Panc1 (cell line): ENCODE results near the gene ZBTB12. TPM values are rescaled to one million over a fixed set of nuclear protein-coding genes. Genes with fewer than 3 reads are reported as not detected.

Experiments
- ATAC-seq: fragments of 200-7000 bp; cut with Tn5 transposase; 2 replicates; pipeline ENCODE4 v1.9.1; 2020; ENCODE audit warnings: mild to moderate bottlenecking, moderate library complexity
- BruUV-seq: library from RNA; stranded (reverse); fragments of 400-500 nt; replicated peaks from 2 replicates; lab custom pipeline; 2021; lab: Mats Ljungman, UMichigan
- CTCF ChIA-PET: fragments of 300-600 bp; sonication (Branson Sonifier 250); formaldehyde crosslinking; loops from one replicate; lab custom pipeline; 2022; ENCODE audit warnings: antibody characterized with exemption; lab: Charles Lee
- POLR2A ChIA-PET: fragments of 300-600 bp; sonication (Branson Sonifier 250); formaldehyde crosslinking; loops from one replicate; lab custom pipeline; 2022; ENCODE audit warnings: antibody characterized with exemption; lab: Charles Lee
- DNase-seq: peaks from one replicate; pipeline ENCODE4 v3.0.0-alpha.2; 2010; ENCODE audit warnings: low read depth, low spot score
- H3K27ac ChIP-seq: 2 replicates; pipeline ENCODE4 v1.5.1; 2011; ENCODE audit warnings: mild to moderate bottlenecking, low read length, inconsistent platforms
- H3K27me3 ChIP-seq: fragments of 200-500 bp; sonication (Bioruptor generic); 2 replicates; pipeline ENCODE4 v1.6.0; 2014; ENCODE audit warnings: low read length, inconsistent platforms; ENCODE audit not compliant: control insufficient read depth, insufficient read depth
- H3K36me3 ChIP-seq: fragments of 200-500 bp; sonication (Bioruptor generic); 2 replicates; pipeline ENCODE4 v1.5.1; 2014; ENCODE audit warnings: inconsistent platforms, mild to moderate bottlenecking, low read length, moderate library complexity; ENCODE audit not compliant: control insufficient read depth, insufficient read depth
- H3K4me1 ChIP-seq: 2 replicates; pipeline ENCODE4 v1.5.1; 2011; ENCODE audit warnings: inconsistent platforms, mild to moderate bottlenecking, low read length, moderate library complexity; ENCODE audit not compliant: control insufficient read depth, insufficient read depth
- H3K4me3 ChIP-seq, 2 experiments: 2 replicates each; pipeline ENCODE4 v1.5.1; 2011 to 2012; ENCODE audit warnings: low read depth in 2 of 2, low read length in 2 of 2, mild to moderate bottlenecking in 2 of 2, inconsistent platforms in 1 of 2, moderate library complexity in 1 of 2
- H3K9me3 ChIP-seq: fragments of 200-500 bp; sonication (Bioruptor generic); 2 replicates; pipeline ENCODE4 v1.5.1; 2014; ENCODE audit warnings: low read depth, mild to moderate bottlenecking, inconsistent platforms, low read length, moderate library complexity; ENCODE audit not compliant: control insufficient read depth, insufficient read depth
- POLR2AphosphoS5 ChIP-seq: IDR thresholded peaks from 2 replicates; pipeline ENCODE4 v1.6.1; 2012; ENCODE audit warnings: mild to moderate bottlenecking, low read depth, low read length, moderate library complexity
- SIN3A ChIP-seq: IDR thresholded peaks from 2 replicates; pipeline ENCODE4 v1.6.1; 2012; ENCODE audit warnings: low read depth, mild to moderate bottlenecking, low read length, moderate library complexity, borderline replicate concordance; ENCODE audit not compliant: insufficient read depth
- TCF7L2 ChIP-seq: IDR thresholded peaks from 2 replicates; pipeline ENCODE4 v1.6.1; 2011; ENCODE audit warnings: mild to moderate bottlenecking, low read depth, low read length, inconsistent platforms
- in situ Hi-C: cut with HindIII; loops from 2 replicates; pipeline ENCODE4 v1.10.0; 2016; ENCODE audit warnings: low sequenced_read_pairs, low pct_unique_long_range_greater_than_20kb
- intact Hi-C: fragments of 100-400 bp; cut with micrococcal nuclease; formaldehyde crosslinking; loops from one replicate; pipeline ENCODE4 v1.10.0; 2022; ENCODE audit not compliant: unreplicated experiment
- total RNA-seq: library from RNA; stranded (reverse); gene quantifications from one replicate; pipeline ENCODE4 v1.2.1, GENCODE V29; 2021; ENCODE audit not compliant: unreplicated experiment
- TF ChIP-seq, protein P1 (sequence below), 2 experiments: IDR thresholded peaks; 2 replicates each; pipeline ENCODE4 v1.6.1; 2011 to 2012; ENCODE audit warnings: low read depth in 2 of 2, control low read depth in 1 of 2, low read length in 1 of 2, mild to moderate bottlenecking in 1 of 2, moderate library complexity in 1 of 2; ENCODE audit not compliant: insufficient read depth in 1 of 2
- TF ChIP-seq, protein P2 (sequence below): fragments of 450-650 bp; IDR thresholded peaks from 2 replicates; pipeline ENCODE4 v1.5.1; 2017; ENCODE audit warnings: mild to moderate bottlenecking

Gene ZBTB12
- total RNA-seq, 1 experiment from 2014 or later = 9.4 TPM

DNA sequence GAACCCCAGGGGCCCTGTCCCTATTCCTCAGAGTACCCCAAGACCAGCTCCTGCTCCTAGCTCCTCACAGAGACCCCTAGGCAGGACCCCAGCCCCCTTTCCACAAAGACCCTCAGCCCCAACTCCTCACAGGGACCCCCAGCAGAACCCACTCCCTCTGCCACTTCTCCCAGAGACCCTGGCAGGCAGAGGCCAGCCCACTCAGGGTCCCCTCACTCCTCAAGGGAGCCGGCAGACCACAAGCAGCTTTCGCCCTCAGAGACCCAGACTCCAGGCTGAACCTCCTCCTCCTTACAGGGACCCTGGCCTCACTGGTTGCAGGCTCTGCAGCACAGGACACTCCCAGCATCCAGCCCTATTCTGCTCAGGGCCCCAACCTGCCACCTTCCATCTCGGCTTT, 23.7 kb downstream of the ZBTB12 start:
- H3K4me1 ChIP-seq = peaks cover 37% of the 10 kb centered on the region
- DNase-seq = no peak
- H3K27me3 ChIP-seq = no peaks in the 10 kb centered on the region
- ATAC-seq = no peak
- H3K27ac ChIP-seq = peak overlapping the region; percentile 77
- no TSS peak for BruUV-seq
- in situ Hi-C loops = no loop called here
- H3K4me3 ChIP-seq = no peak overlapping the region
- no peak for TF ChIP-seq POLR2AphosphoS5
- TF ChIP-seq, protein P1, sequence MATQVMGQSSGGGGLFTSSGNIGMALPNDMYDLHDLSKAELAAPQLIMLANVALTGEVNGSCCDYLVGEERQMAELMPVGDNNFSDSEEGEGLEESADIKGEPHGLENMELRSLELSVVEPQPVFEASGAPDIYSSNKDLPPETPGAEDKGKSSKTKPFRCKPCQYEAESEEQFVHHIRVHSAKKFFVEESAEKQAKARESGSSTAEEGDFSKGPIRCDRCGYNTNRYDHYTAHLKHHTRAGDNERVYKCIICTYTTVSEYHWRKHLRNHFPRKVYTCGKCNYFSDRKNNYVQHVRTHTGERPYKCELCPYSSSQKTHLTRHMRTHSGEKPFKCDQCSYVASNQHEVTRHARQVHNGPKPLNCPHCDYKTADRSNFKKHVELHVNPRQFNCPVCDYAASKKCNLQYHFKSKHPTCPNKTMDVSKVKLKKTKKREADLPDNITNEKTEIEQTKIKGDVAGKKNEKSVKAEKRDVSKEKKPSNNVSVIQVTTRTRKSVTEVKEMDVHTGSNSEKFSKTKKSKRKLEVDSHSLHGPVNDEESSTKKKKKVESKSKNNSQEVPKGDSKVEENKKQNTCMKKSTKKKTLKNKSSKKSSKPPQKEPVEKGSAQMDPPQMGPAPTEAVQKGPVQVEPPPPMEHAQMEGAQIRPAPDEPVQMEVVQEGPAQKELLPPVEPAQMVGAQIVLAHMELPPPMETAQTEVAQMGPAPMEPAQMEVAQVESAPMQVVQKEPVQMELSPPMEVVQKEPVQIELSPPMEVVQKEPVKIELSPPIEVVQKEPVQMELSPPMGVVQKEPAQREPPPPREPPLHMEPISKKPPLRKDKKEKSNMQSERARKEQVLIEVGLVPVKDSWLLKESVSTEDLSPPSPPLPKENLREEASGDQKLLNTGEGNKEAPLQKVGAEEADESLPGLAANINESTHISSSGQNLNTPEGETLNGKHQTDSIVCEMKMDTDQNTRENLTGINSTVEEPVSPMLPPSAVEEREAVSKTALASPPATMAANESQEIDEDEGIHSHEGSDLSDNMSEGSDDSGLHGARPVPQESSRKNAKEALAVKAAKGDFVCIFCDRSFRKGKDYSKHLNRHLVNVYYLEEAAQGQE (IDR thresholded peaks at IDR 0.05; ENCODE audit: insufficient read depth in 1 of 2, low read depth in 2 of 2, low read length in 1 of 2) = no peak
- TF ChIP-seq SIN3A = no peak
- TF ChIP-seq, protein P2, sequence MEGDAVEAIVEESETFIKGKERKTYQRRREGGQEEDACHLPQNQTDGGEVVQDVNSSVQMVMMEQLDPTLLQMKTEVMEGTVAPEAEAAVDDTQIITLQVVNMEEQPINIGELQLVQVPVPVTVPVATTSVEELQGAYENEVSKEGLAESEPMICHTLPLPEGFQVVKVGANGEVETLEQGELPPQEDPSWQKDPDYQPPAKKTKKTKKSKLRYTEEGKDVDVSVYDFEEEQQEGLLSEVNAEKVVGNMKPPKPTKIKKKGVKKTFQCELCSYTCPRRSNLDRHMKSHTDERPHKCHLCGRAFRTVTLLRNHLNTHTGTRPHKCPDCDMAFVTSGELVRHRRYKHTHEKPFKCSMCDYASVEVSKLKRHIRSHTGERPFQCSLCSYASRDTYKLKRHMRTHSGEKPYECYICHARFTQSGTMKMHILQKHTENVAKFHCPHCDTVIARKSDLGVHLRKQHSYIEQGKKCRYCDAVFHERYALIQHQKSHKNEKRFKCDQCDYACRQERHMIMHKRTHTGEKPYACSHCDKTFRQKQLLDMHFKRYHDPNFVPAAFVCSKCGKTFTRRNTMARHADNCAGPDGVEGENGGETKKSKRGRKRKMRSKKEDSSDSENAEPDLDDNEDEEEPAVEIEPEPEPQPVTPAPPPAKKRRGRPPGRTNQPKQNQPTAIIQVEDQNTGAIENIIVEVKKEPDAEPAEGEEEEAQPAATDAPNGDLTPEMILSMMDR = no peak
- TF ChIP-seq TCF7L2 = no peak
- CTCF ChIA-PET = no interaction called here
- no peaks in the 10 kb centered on the region for H3K9me3 ChIP-seq
- POLR2A ChIA-PET = no interaction called here
- H3K36me3 ChIP-seq = no peaks in the 10 kb centered on the region
- intact Hi-C loops = no loop called here

DNA sequence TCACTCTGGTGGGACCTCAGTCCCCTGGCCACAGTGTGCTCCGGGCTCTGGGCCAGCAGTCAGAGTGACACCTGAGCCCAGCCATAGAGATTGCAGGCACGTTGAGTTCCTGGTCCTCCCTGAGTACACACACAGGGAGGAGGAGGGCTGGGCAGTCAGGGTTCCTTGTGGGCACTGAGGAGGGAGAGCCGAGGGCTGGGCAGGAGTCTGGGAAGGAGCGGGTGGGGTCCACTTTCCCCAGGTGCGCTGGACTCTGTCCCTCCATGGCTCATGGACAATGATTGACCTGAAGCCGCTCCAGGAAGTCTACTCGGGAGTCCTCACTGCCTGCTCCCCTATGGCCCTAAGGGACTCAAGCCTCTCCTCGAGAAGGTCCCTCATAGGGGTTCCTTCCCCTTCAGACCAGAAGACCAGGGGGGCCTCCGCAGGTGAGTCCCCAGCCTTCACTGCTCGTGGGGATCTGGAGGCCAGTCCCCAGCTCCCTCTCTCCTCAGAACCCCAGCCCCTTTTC, 24.2 kb downstream of the ZBTB12 start:
- Histone ChIP-seq H3K9me3 (no peaks in the 10 kb centered on the region), H3K4me3 (no peak overlapping the region), H3K36me3 (no peaks in the 10 kb centered on the region), H3K27me3 (no peaks in the 10 kb centered on the region), H3K4me1 (peaks cover 37% of the 10 kb centered on the region), H3K27ac (peak overlapping the region; percentile 77)
- POLR2A ChIA-PET = no interaction called here
- TF ChIP-seq POLR2AphosphoS5 (no peak), SIN3A (no peak)
- TF ChIP-seq, protein P1 (IDR thresholded peaks at IDR 0.05; ENCODE audit: insufficient read depth in 1 of 2, low read depth in 2 of 2, low read length in 1 of 2) = no peak
- TF ChIP-seq, protein P2 = no peak
- in situ Hi-C loops = no loop called here
- no TSS peak for BruUV-seq
- CTCF ChIA-PET = no interaction called here
- intact Hi-C loops = no loop called here
- DNase-seq (no peak), ATAC-seq (peak; percentile 60)
